Occipital lobe (tissue), 2 donors: ENCODE results near the gene ATP8B4. TPM values are rescaled to one million over a fixed set of nuclear protein-coding genes. Genes with fewer than 3 reads are reported as not detected.
"Not testable (repeated sequence)": the region's sequence is repeated elsewhere in the genome, so short reads cannot be mapped to it uniquely, and the experiment has no call there.

Experiments used
- DNase-seq: peaks from one replicate; lab custom pipeline; 2025; lab: John Stamatoyannopoulos, UW
- total RNA-seq: library from RNA; depleted of rRNA; stranded (reverse); fragments of >200 nt; gene quantifications from one replicate; pipeline ENCODE4 v1.2.3, GENCODE V29; 2014

The ATP8B4 gene, protein sequence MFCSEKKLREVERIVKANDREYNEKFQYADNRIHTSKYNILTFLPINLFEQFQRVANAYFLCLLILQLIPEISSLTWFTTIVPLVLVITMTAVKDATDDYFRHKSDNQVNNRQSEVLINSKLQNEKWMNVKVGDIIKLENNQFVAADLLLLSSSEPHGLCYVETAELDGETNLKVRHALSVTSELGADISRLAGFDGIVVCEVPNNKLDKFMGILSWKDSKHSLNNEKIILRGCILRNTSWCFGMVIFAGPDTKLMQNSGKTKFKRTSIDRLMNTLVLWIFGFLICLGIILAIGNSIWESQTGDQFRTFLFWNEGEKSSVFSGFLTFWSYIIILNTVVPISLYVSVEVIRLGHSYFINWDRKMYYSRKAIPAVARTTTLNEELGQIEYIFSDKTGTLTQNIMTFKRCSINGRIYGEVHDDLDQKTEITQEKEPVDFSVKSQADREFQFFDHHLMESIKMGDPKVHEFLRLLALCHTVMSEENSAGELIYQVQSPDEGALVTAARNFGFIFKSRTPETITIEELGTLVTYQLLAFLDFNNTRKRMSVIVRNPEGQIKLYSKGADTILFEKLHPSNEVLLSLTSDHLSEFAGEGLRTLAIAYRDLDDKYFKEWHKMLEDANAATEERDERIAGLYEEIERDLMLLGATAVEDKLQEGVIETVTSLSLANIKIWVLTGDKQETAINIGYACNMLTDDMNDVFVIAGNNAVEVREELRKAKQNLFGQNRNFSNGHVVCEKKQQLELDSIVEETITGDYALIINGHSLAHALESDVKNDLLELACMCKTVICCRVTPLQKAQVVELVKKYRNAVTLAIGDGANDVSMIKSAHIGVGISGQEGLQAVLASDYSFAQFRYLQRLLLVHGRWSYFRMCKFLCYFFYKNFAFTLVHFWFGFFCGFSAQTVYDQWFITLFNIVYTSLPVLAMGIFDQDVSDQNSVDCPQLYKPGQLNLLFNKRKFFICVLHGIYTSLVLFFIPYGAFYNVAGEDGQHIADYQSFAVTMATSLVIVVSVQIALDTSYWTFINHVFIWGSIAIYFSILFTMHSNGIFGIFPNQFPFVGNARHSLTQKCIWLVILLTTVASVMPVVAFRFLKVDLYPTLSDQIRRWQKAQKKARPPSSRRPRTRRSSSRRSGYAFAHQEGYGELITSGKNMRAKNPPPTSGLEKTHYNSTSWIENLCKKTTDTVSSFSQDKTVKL
- 6.6 TPM for total RNA-seq

DNA sequence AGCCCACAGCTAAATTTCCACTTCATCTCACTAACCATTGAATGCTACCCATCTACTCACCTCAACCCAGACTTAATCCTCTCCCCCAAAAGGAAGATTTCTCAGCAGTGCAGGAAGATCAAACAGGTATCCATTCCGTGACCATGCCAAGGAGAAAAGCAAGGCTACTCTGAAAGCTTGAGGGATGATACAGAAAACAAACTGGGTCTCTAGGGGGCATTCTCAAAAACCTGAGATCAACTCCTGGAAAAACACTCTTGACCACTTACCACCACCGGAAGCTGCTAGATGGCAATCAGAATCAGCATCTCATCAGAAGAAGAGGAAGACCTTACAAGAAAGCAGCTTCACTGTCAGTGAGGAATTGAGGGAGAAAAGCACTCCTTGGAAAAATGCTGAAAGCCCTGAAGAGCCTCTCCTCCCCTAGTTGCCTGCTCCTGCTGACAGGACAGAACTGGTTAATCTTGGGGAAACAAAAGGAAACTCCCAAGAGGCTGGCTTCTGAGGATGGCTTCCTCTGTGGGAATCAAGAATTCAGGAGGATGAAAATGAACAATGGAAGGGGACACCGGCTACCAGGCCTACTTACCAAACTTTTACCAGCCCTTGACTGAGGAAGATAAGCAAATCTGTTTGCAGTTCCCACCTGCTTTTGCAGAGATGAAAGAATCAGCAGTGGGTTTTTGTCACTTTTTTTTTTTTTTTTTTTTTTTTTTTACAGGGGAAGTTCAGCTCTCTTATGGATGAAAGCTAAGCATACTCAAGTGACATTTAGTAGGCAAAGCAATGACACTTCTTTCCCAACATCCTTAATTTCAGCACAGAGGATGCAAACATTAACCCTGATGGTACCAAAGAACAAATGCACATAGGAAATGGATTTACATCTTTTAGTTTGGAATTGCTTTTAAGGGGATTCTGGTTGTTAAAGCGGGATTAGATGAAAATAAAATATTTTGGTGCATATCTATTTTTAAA is at the start of gene ATP8B4:
Gene ATP8B4 (minus strand): TSS at position 171 of the 978 bp plus-strand sequence. CDS start 12,267 bp downstream, outside the sequence.
- no peak for DNase-seq

DNA sequence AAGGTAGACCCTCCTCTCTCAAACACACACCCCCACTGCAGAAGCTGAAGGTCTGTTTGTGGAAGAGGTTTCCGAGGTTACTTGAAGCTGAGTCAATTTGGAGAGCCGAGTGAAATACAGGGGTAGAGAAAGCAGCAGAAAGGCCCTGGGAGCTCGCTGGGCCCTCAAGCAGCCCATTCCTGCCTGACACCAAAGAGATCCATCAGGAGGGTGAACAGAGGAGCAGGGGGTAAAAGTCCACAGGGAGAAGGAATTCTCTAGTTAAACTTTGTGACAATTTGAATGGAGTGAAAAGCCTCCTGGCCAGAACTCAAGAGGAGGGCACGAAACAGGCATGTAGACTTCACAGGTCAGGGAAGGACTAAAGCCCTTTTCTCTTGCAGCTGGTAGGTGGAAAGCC is 49.3 kb upstream of the ATP8B4 start:
- no peak for DNase-seq

DNA sequence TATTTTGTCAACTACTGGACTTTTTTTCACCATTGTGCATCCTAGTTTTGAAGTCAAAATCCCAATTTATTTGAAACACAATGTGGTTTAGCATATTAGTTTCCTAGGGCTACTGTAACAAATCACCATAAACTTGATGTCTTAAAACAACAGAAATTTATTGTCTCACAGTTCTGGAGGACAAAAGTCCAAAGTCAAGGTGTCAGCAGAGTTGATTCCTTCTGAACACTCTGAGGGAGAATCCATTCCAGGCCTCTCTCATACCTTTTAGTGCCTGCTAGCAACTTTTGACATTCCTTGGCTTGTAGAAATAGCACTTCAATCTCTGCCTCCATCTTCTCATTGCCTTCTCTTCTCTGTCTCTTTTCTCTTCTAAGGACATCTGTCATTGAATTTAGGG is 48.1 kb upstream of the ATP8B4 start:
- DNase-seq = no peak

DNA sequence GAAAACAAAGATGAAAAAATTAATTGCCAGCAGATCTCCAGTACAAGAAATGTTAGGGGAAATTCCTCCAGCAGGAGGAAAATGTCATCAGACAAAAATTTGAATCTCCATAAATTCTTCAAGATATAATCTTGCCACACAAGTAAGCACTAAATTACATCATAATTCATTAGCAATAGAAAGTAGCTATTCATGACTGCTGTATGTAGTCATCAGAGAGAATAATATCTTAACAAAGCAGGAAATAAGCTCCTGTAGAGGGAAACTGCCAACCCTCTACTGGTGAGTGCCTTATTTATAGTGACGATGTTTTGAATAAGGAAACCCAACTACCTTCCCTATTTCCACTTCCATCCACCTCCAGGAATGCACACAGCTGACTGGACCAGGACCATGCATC is 47.2 kb upstream of the ATP8B4 start:
- no peak for DNase-seq

DNA sequence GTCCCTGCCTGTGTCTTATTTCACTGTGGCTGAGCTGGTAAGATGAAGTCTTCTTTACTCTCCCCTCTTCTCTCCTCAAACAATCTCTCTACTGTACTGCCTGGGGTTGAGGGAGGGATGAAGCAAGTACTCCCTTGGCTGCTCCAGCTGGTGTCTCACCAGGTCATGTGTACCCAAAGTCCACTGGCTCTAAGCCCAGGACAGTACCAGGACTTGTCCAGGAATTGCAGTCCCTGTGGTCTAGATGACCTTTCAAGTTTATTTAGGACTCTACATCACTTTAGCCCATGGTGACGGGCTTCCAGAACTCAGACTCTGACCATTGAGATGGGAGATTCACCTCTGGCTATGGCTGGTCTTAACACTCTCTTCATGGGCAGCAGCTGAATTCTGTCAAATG is 45.4 kb upstream of the ATP8B4 start:
- no peak for DNase-seq

DNA sequence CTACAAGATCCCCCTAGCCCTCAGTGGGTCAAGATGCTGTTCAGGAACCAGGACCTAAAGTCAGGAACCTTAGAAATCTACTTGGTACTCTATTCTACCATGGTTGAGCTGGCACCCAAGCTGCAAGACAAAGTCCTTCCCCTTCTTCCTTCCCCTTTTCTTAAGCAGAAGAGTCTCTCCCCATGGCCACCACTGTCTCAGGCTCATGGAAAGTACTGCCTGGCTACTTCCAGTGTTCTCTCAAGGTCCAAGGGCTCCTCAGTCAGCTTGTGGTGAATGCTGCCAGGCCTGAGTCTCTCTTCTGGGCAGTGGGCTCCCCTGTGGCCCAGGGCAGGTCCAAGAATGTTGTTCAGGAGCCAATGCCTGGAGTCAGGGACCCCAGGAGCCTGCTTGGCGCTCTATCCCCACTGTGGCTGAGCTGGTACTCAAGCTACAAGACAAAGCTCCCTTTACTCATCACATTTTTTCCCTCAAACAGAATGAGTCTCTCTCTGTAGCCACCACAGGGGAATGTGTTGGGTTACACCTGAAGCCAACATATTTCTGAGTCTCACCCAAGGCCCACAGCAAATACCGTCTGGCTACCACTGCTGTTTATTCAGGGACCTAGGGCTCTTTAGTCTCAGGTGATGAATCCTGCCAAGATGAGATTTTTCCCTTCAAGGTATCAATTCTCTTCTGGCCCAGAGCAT is 44.8 kb upstream of the ATP8B4 start:
- no peak for DNase-seq

DNA sequence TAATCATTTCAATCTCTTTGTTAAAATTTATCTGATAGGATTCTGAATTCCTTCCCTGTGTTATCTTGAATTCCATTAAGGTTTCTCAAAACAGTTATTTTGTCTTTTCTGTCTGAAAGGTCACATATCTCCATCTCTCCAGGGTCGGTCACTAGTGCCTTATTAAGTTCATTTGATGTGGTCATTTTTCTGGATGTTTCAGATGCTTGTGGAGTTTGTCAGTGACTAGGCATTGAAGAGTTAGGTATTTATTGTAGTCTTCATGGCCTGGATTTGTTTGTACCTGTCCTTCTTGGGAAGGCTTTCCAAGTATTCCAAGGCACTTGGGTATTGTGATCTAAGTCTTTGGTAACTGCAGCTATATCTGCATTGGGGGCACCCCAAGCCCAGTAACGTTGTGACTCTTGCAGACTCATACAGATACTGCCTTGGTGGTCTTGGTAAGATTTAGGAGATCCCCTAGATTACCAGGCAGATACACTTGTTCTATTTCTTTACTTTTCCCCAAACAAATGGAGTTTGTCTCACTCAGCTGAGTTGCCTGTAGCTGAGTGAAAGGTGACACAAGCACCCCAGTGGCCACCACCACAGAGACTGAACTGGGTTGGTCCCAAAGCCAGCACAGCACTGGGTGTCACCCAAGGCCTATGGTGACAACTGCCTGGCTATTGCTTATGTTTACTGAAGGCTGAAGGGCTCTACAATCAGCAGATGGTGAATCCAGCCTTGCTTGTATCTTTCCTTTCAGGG is 44.1 kb upstream of the ATP8B4 start:
- DNase-seq = no peak

DNA sequence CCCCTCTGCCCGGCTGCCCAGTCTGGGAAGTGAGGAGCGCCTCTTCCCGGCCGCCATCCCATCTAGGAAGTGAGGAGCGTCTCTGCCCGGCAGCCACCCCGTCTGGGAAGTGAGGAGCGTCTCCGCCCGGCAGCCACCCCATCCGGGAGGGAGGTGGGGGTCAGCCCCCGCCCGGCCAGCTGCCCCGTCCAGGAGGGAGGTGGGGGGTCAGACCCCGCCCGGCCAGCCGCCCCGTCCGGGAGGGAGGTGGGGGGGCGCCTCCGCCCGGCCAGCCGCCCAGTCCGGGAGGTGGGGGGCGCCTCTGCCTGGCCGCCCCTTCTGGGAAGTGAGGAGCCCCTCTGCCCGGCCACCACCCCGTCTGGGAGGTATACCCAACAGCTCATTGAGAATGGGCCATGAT is 39.2 kb upstream of the ATP8B4 start:
- DNase-seq = not testable (repeated sequence)

DNA sequence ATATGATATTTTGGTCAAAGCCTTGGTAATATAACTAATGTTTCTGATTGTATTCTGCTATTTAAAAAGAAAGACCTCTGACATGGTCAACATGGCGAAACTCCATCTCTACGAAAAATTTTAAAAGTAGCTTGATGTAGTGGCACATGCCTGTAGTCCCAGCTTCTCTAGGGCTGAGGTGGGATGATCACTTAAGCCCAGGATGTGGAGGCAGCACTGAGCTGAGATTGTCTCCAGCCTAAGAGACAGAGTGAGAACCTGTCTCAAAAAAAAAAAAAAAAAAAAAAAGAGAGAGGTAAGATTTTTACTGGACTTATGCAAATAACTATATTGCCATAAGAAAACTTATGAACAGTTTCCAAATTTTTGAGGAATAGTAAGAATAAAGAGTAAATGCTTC is 32.4 kb upstream of the ATP8B4 start:
- DNase-seq = no peak

DNA sequence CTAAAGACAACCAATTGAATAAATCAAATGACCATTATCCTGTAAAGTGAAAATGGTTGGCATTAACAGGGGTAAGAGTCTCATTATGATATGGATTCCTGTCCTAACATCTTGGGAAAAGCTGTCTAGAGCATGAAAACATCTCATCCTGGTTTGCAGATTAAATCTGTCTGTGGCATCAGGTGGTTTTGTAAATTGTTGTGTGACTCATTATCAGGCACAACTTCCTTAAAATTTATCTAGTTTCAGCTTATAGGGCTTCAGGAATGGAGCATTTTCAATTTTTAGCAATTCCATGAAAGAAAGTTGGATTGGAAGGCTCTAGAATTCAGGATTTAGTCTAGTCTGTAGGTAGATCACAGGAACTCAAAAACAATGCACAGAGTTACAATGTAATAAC is 31.8 kb upstream of the ATP8B4 start:
- DNase-seq = no peak

DNA sequence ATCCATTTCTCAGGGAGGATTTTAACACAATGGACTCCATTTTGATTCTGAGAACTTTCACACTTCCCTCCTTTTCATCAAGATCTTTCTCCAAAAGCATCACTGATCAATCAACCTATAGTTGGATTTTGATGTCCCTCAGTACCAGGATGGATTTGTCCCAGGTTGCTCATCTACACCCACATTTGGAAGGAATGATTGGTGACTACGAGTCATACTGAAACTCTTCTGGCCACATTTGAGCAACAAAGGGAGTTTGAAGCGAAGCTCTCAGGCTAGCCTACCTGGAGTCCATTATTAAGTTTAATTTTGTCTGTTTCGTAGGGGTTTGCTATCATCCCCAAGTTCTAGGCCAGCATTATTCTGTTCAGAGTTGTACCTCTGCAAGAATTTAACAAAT is 31.3 kb upstream of the ATP8B4 start:
- no peak for DNase-seq

DNA sequence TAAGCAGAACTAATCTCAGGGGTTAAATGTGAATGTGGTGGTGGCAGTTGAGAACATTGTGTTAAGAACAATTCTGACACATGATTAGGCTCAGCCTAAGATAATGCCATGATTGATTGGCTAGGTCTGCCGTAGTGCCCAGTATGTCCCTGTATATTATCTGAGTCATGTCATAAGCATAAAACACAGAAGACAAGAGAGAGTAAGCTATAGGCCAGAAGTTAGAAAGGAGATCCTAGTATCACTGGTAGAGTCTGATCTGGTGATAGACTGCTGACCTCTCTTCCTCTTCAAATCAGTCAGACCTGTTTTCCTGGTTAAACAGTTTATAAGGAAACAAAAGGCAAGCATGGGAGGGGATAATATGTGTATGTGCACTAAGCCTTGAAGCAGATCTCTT is 30.1 kb upstream of the ATP8B4 start:
- no peak for DNase-seq

DNA sequence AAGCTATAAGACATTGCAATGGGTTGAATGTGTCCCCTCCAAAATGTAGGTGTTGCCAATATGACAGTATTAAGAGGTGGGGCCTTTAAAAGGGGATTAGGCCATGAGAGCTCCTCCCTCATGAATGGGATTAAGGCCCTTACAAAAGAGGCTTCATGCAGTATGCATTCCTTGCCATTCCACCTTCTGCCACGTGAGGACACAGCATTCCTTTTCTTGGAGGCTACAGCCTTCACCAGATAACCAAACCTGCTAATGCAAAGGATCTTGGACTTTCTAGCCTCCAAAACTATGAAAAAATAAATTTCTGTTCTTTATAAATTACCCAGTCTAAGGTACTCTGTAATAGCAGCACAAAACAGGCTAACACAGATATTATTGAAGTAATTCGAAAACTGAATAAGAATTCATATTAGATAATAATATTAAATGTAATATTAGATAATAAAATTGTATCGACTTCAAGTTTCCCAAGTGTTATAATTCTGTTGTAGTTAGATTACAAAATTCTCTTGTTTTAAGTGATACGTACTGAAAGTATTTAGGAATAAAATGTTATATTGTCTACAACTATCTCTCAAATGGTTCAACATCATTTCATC is 29.4 kb upstream of the ATP8B4 start:
- no peak for DNase-seq

DNA sequence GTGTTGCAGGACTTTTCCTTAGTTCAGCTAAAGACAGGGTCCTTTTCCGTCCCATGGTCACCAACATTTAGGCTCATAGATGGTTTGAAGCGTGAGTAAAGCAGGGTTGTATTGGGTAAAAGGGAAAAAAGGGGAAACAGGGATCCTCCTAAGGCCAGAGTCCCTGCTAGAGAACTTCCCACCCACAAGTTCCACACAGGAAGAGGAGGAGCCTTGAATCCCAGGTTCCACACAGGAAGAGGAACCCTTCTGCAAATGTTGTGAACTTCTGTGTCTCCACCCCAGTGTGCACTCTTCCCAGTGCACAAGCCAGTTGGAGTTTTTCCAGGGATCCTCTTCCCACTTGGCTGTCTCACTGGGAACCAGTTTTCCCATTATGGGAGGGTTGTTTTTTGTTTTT is 27.6 kb upstream of the ATP8B4 start:
- no peak for DNase-seq

DNA sequence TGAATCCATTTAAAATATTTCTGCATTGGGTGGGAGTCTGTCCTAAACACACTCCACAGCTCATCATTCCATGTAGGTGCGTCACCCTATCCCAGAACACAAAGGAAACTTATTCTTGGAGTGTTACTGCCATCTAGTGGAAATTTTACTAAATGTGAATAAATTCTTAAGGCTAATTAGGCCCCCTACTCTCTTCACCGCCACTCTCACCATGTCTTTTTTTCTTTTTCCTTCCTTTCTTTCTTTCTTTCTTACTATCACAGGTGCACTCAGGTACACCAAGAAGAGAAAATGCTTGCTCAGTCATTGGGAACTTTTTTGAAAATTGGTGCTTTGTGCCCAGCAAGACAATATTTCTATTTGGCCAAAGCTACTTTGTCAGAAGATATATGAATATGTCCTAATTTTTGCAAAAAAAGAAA is 26.4 kb upstream of the ATP8B4 start:
- no peak for DNase-seq

DNA sequence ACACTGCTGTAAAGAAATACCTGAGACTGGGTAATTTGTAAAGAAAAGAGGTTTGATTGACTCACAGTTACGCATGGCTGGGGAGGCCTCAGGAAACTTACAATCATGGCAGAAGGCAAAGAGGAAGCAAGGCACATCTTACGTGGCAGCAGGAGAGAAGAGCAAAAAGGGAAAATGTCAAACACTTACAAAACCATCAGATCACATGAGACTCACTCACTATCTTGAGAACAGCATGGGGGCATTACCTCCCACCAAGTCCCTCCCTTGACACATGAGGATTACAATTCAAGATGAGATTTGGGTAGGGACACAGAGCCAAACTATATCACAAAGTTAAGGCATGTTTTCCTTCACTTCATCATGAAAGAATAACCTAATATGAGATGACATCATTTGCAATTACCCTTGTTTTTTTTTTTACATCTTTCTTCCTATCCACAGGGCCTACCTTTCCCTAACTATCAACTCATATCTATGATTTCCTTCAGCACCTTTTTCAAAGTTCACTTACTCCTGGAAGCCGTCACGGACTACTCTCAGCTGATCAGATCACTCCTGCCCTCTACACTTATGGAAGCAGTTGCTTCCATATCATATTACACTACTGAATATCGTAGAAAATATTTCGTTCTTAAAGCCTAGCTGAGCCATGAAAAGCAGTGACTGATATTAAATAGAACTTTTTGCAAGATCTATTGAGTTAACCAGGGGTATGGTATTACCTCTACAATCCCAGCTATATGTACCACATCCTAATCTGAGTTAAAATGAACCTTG is 25.5 kb upstream of the ATP8B4 start:
- DNase-seq = no peak

DNA sequence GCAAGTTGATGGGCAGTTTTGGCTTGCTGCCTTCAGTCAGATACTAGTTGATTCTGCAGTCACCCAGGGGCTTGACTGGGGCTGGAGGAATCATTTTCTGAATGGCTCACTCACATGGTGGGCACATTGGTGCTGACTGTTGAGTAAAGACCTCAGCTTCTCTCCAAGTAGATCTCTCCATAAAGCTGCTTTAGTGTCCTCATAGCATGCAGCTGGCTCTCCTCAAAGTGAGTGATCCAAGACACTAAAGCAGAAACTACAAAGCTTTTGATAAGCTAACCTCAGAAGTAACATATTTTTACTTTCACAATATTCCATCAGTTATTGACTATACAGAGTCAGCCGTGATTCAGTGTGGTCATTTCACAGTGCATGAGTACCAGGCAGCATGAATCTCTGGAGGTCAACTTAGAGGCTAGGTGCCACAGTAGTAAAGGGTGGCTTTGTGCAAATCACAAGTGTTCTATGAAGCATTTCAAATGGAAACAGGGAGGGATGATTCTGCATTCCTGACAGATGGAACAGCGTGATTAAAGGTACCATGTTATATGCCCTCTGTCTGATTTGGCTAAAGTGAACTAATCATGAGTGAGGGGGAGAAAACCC is 24.3 kb upstream of the ATP8B4 start:
- DNase-seq = no peak

DNA sequence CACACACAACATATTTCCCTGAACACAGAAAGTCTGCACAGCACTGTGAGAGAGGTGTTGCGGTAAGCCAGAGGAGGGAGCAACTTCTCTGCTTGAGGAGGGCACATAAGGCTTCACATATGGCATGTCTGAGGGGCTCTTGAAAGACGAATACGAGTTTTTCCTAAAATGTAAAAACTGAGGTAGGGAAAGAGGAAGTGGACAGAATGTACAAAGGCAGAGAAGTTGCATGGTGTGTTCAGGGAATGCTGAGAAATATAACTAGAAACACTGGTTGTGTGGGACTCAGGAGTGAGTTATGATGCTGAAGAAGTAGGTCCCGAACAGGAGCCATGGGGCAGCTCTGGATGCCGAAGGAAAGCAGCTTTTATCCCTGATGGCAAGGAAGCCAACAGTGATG is 22.8 kb upstream of the ATP8B4 start:
- DNase-seq = no peak
